Activated CD4-positive, alpha-beta T cell treated with anti-CD3 and anti-CD28 coated beads, Interleukin-2, amount 50 U/mL, for 24 hours (primary cell): ENCODE results near the gene PCBP4.
A peak's percentile ranks its signal among the peaks of the same experiment; 100 is the strongest.
"Not testable (repeated sequence)": the region's sequence is repeated elsewhere in the genome, so short reads cannot be mapped to it uniquely, and the experiment has no call there.

Experiments used
- DNase-seq, 2 donors: peaks; one replicate each; pipeline ENCODE4 v3.0.0-alpha.2; 2020; ENCODE audit warnings: low read depth in 1 of 2, low spot score in 1 of 2

Gene PCBP4

DNA sequence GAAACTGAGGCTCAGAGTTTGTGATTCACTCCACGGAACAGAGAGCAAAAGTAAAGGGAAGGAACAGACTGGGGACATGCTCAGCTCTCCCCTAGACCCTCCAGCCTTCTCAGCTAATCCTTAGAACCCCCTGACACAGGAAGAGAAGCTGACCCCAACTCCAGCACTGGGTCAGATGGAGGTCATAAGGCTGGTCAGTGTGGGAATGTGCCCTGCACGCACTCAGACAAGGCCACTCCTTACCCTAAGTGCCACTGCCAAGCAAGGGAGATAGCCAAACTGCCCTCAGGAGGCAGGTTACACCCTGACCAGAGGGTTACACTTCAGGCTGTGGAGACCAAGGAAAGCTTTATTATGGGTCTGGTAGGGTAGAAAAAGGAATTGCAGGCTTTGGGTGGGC lies 27.3 kb upstream of the PCBP4 start:
- no peak for DNase-seq

DNA sequence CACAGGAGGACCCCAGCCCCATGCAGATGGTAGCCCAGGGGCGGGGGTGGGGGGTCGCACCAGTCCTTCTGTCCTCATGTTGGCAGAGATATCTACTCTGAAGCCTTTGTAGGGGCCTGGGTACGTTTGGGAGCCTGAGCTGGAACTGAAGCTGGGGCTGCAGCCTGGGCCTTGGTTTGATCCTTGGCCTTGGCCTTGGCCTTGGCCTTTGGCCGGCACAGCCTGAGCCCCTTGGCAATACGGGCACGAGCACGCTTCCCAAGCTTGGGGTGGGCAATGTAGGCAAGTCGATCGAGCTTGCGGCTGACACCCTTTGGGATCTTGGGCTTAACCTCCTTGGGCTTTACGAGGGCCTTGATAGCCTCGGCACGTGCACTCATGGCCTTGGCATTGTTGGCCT lies 26.4 kb upstream of the PCBP4 start:
- not testable (repeated sequence) for DNase-seq

DNA sequence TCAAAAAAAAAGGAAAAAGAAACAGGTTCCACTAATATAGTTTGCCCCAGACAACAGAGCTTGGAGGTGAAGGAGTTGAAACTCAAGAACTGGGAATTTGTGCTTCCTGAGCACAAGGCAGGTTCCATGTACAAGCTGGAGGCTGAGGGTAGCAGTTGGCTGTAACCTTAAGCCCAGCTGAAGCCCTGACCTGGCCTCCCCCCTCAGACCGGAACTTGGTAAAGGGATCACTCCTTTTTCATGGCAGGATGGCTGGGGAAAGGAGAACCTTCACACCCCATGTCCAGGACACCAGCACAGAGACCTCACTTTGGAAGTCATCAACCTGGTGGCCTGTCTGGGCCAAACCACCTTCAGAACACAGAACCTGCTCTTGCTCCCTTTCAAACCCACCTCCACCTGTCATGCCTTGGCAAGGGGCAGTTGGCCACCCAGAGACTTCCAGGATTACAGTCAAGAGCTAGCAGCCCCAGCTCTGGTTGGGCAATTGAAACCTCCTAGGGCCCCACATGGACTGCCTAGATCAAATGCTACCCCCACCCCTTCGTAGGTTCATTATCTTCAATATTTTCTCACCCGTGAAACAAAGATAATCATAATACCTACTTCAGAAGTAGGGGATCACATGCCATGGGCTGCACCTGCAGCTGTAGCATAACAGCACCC lies 24.9 kb upstream of the PCBP4 start:
- no peak for DNase-seq

DNA sequence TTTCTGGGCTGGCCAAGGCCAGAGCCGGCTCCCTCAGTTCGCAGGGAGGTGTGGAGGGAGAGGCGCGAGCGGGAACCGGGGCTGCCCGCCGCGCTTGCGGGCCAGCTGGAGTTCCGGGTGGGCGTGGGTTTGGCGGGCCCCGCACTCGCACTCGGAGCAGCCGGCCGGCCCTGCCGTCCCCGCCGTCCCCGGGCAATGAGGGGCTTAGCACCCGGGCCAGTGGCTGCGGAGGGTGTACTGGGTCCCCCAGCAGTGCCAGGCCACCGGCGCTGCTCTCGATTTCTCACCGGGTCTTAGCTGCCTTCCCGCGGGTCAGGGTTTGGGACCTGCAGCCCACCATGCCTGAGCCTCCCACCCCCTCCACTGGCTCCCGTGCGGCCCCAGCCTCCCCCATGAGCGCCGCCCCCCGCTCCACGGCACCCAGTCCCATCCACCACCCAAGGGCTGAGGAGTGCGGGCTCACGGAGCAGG lies 23.3 kb upstream of the PCBP4 start:
- DNase-seq, result not testable (repeated sequence)

DNA sequence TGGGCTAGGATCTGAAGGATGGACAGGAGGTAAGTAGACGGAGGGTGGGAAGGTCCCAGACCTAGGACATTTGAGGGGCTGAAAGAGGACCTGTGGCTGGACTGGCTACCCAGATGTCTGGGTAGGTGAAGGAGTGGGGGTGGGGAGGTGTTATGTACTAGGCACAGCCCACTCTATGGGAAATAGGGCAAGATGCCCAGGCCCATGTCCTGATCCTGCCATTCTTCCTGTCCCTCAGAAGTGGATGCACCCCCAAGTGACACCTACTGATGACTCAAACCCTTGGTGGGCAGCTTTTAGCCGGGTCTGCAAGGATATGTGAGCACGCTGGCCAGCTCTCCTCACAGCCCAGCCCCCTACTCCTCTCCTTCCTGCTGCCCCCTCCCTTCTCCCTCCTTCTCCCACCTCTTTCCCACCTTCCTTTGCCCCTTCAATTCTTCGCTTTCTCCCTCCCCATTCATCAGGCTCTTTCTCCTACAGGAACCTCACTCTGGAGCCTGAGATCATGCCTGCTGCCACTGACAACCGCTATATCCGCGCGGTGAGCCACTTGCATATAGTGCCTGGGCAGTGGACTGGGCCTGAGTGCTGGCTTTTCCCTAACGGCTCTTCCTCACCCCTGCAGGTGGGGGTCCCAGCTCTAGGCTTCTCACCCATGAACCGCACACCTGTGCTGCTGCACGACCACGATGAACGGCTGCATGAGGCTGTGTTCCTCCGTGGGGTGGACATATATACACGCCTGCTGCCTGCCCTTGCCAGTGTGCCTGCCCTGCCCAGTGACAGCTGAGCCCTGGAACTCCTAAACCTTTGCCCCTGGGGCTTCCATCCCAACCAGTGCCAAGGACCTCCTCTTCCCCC lies 21.3 kb upstream of the PCBP4 start:
- DNase-seq, result no peak

DNA sequence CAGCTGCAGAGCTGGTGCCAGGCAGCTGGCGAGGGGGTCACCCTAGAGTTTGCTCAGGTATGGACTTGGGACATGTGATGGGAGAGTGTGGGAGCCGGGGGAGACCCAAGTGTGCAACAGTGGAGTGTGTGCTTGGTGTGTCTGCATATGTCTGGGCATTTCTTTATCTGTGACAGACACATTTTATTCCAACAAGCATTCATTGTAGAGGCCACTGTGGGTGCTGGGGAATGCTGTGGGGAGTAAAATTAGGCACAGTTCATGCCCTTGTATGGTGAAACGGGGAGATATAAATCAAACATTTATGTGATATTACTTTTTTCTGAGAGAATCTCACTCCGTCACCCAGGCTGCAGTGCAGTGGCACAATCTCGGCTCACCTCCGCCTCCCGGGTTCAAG lies 20.3 kb upstream of the PCBP4 start:
- no peak for DNase-seq

DNA sequence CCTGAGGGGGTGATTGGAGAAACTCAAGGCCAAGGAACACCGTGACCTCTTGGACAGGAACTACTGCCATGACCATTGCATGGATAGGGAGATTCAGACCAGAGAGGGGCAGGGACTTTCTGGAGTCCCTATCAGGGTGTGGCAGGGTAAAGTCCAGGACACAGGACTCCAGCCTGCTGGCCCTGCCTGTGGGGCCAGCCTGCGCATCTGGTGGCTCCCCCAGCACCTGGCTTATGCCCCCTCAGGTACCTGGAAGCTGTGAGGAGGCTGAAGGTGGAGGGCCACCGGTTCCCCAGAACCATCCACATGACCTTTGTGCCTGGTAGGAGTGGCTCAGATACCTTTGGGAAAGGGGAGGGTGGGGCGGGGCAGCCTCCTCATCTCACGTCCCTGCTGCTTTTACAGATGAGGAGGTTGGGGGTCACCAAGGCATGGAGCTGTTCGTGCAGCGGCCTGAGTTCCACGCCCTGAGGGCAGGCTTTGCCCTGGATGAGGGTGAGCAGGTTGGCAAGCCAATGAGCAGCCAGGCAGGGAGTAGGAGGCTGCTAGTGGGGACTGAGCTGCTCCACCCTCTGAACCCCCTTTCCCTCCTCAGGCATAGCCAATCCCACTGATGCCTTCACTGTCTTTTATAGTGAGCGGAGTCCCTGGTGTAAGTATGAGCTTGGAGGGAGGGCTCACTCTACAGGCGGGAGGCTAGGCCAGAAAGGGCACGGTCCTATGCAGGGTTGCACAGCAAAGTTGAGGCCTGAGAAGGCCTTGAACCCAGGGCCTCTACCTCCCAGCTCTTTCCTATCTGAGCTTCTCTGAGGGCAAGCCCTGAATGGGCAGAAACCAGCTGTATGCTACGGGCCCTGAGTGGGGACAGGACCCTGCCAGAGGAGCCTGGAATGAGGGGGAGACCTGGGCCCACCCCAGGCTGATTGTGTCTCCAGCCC lies 19.0 kb upstream of the PCBP4 start:
- DNase-seq, result no peak

DNA sequence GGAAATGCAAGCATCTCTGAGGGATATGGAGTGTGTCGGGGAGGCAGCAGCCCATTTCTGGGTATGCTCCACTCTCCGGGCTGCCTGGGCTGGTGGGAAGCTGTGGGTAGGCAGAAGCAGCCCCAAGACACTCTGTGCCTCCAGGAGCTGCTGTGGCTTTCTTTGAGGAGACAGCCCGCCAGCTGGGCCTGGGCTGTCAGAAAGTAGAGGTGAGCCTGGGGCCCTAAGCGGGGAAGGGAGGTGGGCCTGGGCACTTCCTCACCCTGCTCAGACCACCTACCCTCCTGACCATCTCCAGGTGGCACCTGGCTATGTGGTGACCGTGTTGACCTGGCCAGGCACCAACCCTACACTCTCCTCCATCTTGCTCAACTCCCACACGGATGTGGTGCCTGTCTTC lies 17.8 kb upstream of the PCBP4 start:
- no peak for DNase-seq

DNA sequence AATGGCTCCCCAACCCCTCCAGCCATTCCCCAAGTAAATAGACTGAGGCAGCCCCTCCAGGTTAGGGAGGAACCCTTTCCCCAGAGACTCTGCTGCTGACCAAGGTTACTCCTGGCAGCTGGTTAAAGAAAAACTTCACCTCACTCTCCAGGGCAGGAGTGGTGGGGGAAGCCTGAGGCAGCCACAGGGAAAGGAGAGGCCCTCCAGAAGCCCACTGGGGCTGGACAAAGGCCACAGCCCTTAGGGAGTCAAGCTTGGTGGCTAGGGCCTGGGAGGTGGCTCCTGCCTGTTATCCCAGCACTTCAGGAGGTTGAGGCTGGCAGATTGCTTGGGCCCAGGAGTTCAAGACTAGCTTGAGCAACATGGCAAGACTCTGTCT lies 17.0 kb upstream of the PCBP4 start:
- no peak for DNase-seq

DNA sequence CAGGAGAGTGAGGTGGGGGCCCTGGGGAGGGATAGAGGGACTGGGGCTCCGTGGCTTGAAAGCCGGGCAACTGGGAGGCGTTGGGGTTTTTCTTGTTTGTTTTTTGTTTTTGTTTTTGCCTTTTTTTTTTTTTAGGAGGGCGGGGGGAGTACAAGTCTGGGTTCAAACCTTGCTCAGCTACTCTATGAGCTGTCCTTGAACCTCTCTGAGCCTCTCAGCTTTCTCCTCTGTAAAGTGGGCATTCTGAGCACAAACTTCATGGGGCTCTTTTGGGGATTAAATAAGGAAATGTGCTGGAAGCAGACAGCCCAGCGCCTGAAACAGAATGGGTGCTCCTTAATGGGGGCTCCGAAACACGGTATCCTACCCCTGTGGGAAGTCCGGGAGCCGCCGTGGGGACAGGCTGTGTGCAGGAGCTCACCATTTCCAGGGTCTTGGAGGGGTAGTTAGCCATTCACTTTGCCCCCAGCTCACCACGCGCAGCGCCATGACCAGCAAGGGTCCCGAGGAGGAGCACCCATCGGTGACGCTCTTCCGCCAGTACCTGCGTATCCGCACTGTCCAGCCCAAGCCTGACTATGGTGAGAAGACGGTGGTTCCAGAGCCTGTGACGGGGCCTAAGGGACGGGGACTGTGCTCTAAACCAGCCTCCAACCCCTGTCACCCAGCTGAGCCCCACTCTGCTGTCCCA lies 16.5 kb upstream of the PCBP4 start:
- no peak for DNase-seq

DNA sequence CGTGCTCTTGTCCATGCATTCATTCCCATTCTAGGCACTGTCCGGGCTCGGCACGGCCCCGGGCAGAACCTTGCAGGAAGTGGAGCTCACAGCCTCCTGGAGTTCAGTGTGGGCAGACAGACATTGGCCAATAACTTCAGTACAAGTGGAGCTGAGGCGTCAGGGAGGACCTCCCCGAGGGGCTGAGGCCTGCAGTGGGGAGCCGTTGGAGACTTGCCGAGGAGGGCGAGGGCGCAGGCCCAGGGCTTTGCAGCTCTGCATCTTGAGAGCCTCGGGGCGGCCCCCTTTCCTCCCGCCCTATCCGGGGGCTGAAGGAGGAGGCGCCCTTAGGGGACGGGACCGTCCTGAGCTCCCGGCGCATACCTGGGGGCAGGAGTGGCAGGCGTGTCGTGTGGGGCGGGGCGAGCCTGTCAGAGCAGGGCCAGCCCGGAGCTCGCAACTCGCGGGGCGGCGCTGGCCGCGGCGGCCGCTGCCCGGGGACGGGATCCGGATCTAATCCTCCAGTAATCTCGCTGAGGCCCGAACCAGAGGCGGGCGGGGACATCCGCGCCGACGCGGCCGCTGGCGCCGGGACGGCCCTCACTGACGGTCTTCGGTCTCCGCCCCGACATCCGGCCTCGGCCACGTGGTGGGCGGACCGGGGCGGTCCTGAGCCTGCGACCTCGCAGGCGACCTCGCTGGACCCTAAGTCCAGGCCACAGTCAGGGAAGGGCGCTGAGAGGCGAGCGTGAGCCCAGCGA lies 15.8 kb upstream of the PCBP4 start, which contains the start of gene ACY1:
TSS of gene ACY1 (plus strand) at position 698 of the 740 bp plus-strand sequence. CDS start 530 bp downstream, outside the sequence.
- peak; percentile 49 to 72 for DNase-seq

DNA sequence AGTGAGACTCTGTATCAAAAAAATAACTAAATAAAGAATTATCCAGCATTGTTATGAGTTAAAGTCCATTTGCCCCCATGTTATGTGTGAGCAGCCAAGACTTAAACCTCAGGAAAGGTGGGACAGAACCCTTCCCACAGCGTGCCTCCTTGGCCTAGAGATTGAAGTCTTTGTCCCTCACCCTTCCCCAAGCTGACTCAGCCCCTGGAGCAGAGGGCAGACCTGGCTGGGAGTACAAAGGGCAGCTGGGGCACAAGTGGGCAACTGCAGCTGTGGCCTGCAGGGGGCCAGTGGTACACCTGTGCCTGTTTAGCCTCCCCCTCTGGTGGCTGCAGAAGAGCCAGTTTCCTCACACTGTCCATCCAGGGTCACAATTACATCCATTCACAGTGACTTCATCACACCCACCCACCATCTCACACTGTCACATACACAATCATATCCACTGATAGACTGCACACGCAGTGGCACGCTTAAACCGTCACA lies 15.1 kb upstream of the PCBP4 start:
- no peak for DNase-seq

DNA sequence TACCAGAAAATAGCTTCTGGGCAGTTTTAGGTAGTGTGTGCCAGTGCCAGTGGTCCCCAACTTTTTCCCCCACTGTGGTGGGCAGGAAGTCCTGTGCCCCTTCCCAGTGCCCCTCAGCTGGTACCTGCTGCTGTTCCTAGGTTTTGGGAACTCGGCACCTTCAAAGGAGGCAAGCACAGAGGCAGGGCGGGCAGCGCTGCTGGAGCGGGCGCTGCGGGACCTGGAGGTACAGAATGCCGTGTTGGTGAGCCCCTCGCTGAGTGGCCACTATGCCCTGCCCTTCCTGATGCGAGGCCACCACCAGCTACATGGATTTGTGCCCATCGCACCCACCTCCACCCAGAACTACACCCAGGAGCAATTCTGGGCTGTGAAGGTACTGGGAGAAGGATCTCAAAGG lies 13.0 kb upstream of the PCBP4 start:
- DNase-seq, result no peak

DNA sequence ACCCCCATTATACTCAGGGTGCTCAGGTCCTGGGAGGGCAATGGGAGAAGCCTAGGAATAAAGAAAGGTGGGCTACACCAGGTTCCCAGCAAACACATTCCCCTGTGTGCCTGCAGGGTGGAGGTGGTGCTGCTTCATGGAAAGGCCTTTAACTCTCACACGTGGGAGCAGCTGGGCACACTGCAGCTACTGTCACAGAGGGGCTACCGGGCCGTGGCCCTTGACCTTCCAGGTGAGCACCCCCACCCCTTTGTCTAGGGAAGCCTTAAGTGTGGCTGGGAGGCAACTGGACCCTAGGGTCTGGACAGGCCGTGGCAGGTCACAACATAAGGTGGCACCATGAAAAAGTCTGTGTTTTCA lies 10.9 kb upstream of the PCBP4 start:
- no peak for DNase-seq

DNA sequence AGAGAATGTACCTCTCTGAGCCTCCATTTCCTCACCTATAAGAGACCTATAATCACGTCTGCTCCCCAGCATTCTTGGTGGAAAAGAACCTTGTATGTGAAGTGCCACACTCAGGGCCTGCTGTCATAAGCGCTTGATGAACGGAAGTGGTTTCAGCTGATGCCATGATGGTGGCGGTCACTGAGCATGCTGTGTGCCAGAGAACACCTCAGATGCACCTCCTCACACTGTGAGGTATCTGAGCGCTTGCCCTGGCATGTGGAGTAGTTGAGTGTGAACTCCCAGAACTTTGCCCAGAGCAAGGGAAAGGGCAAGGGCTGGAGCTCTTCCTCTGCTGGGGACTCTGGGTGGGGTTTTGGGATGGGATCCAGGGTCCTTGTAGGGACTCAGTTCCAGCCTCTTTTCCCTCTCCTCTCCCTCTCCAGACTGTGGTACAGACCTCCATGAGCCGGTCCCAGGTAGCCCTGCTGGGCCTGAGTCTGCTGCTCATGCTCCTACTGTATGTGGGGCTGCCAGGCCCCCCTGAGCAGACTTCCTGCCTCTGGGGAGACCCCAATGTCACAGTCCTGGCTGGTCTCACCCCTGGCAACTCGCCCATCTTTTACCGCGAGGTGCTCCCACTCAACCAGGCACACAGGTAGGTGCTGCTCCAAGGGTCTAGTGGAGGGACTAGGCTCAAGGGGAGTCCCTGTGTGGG lies 10.3 kb upstream of the PCBP4 start:
- no peak for DNase-seq

DNA sequence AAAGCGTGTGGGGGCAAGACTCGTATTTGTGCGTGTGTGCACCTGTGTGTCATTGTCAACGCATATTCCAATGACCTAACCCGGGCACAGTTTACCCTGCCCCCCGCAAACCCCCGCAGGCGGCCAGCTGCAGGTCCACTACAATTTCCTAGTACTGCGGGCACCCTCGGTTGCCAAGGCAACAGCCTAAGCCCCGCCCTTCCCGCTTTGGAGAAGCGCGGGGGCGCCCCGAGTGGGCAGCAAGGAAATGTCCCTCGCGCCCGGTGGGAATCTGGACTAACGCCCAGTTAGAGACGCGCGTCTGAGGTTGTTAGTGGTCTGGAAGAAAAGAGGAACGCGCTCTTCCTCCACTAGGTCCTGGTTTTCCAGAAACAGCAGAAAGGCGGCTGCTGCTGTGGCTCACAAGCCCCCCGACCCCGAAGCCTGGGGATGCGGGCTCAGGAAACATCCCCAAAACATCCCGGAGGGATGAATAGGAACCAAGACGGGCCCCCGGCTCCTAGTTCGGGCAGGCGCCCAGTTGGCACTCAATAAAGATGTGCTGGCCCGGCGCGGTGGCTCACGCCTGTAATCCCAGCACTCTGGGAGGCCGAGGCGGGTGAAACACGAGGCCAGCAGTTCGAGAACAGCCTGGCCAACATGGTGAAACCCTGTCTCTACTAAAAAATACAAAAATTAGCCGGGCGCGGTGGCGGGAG lies 8.7 kb upstream of the PCBP4 start:
- no peak for DNase-seq

DNA sequence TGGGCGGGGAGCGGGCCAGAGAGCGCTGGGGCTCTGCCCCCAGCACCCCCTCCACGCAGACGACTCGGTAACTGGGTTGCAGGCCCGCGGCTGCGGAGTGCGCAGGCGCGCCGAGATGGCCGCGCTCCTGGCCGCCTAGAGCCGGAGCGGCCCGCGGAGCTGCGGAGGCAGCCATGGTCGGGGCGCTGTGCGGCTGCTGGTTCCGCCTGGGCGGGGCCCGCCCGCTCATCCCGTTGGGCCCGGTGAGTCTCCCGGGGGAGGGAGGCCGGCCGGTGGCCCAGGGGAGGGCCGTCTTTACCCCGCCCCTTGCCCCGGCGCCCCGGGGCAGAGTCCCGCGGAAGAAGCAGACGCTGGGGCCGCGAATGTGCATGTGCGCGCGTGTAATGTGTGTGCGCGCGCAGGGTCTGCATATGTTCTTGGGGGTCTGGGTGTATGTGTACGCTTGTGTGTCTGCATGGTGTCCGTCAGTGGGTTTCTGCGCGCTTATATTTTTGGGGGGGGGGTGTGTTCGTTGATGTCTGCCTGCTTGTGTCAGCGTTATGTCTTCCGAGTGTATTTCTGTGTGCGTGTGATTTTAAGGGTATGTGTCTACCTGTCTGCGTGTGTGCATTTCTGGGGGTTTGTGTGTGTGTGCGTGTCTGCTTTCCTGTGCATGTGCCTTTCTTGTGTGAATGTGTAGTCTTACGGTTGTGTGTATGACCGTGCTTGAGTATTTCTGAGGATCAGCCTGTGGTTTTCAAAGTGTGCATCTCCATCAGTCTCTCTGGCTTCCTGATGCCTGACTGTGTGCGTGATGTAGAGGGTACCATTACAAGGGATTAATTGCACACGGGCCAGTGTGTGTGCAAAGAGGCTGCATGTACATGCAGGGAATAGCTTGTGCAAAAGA lies 8.0 kb upstream of the PCBP4 start, which contains the start of gene ABHD14A:
TSS of gene ABHD14A (plus strand) at position 102 of the 889 bp plus-strand sequence. CDS start at position 174, 72 bp downstream.
- DNase-seq, result peak in 1 of 2 donors; percentile 56
